Effector memory CD4-positive, alpha-beta T cell (primary cell): ENCODE data around the gene TTC34.

Experiments
- DNase-seq, 3 donors: peaks; one replicate each; pipeline ENCODE4 v3.0.0-alpha.2; 2020
- H3K27ac ChIP-seq: 2 replicates; pipeline ENCODE4 v1.7.0; 2013; ENCODE audit warnings: mild to moderate bottlenecking, low read length, moderate library complexity; ENCODE audit not compliant: insufficient read depth, poor library complexity, severe bottlenecking
- H3K27me3 ChIP-seq: replicated peaks from 2 replicates; pipeline ENCODE4 v1.7.0; 2013; ENCODE audit warnings: mild to moderate bottlenecking, low read length; ENCODE audit not compliant: insufficient read depth, control insufficient read depth, poor library complexity, severe bottlenecking
- H3K36me3 ChIP-seq: 2 replicates; pipeline ENCODE4 v1.7.0; 2013; ENCODE audit warnings: mild to moderate bottlenecking, low read length, moderate library complexity; ENCODE audit not compliant: control insufficient read depth, insufficient read depth
- H3K4me1 ChIP-seq: 2 replicates; pipeline ENCODE4 v1.7.0; 2013; ENCODE audit warnings: low read length, mild to moderate bottlenecking; ENCODE audit not compliant: control insufficient read depth, insufficient read depth, poor library complexity, severe bottlenecking
- H3K4me3 ChIP-seq: 2 replicates; pipeline ENCODE4 v1.7.0; 2013; ENCODE audit warnings: low read length, low read depth, mild to moderate bottlenecking; ENCODE audit not compliant: insufficient read depth, poor library complexity, severe bottlenecking
- H3K9me3 ChIP-seq: 2 replicates; pipeline ENCODE4 v1.7.0; 2013; ENCODE audit warnings: mild to moderate bottlenecking, low read length, moderate library complexity; ENCODE audit not compliant: control insufficient read depth

TTC34 gene

GRCh38 chr1:2611621-2612437 lies 189.7 kb downstream of the TTC34 start:
- no peak for DNase-seq

GRCh38 chr1:2611031-2611501 lies 190.4 kb downstream of the TTC34 start:
- no peak overlapping the region for H3K4me3 ChIP-seq
- H3K27me3 ChIP-seq = no peaks in the 10 kb centered on the region
- no peaks in the 10 kb centered on the region for H3K9me3 ChIP-seq
- no peak overlapping the region for H3K27ac ChIP-seq
- DNase-seq = no peak
- H3K36me3 ChIP-seq = no peaks in the 10 kb centered on the region
- H3K4me1 ChIP-seq = no peaks in the 10 kb centered on the region

More at GRCh38 chr1:2611621-2612437, 189.7 kb downstream of the TTC34 start:
- Histone ChIP-seq H3K36me3 (no peaks in the 10 kb centered on the region), H3K27ac (no peak overlapping the region), H3K27me3 (no peaks in the 10 kb centered on the region), H3K4me3 (no peak overlapping the region), H3K4me1 (no peaks in the 10 kb centered on the region), H3K9me3 (no peaks in the 10 kb centered on the region)

- no peaks in the 10 kb centered on the region for H3K9me3 ChIP-seq
- no peaks in the 10 kb centered on the region for H3K4me1 ChIP-seq
- H3K27ac ChIP-seq = no peak overlapping the region
- no peak for DNase-seq
- no peak overlapping the region for H3K4me3 ChIP-seq
- H3K36me3 ChIP-seq = no peaks in the 10 kb centered on the region
- no peaks in the 10 kb centered on the region for H3K27me3 ChIP-seq
Observed at GRCh38 chr1:2610036-2610959, 191.2 kb downstream of the TTC34 start.

- Histone ChIP-seq H3K4me3 (no peak overlapping the region), H3K27ac (no peak overlapping the region), H3K4me1 (no peaks in the 10 kb centered on the region), H3K36me3 (no peaks in the 10 kb centered on the region), H3K27me3 (no peaks in the 10 kb centered on the region), H3K9me3 (no peaks in the 10 kb centered on the region)
- no peak for DNase-seq
Observed at GRCh38 chr1:2609319-2610035, 192.0 kb downstream of the TTC34 start.

GRCh38 chr1:2607641-2608091 lies 193.8 kb downstream of the TTC34 start:
- Histone ChIP-seq H3K36me3 (no peaks in the 10 kb centered on the region), H3K9me3 (no peaks in the 10 kb centered on the region), H3K27ac (no peak overlapping the region), H3K4me3 (no peak overlapping the region), H3K4me1 (no peaks in the 10 kb centered on the region), H3K27me3 (no peaks in the 10 kb centered on the region)
- DNase-seq = no peak

- Histone ChIP-seq H3K4me3 (no peak overlapping the region), H3K36me3 (no peaks in the 10 kb centered on the region), H3K27me3 (no peaks in the 10 kb centered on the region), H3K4me1 (no peaks in the 10 kb centered on the region), H3K9me3 (no peaks in the 10 kb centered on the region), H3K27ac (no peak overlapping the region)
- DNase-seq = no peak
Observed at GRCh38 chr1:2606881-2607621, 194.4 kb downstream of the TTC34 start.

- Histone ChIP-seq H3K9me3 (no peaks in the 10 kb centered on the region), H3K36me3 (no peaks in the 10 kb centered on the region), H3K4me3 (no peak overlapping the region), H3K27ac (no peak overlapping the region), H3K4me1 (no peaks in the 10 kb centered on the region), H3K27me3 (no peaks in the 10 kb centered on the region)
- no peak for DNase-seq
Observed at GRCh38 chr1:2606396-2606880, 195.1 kb downstream of the TTC34 start.

- Histone ChIP-seq H3K4me3 (no peak overlapping the region), H3K27me3 (no peaks in the 10 kb centered on the region), H3K4me1 (no peaks in the 10 kb centered on the region), H3K36me3 (no peaks in the 10 kb centered on the region), H3K27ac (no peak overlapping the region), H3K9me3 (no peaks in the 10 kb centered on the region)
- no peak for DNase-seq
Observed at GRCh38 chr1:2605509-2606395, 195.7 kb downstream of the TTC34 start.
